OCI-LY3 (cell line): ENCODE measurements around the gene SND1.
"Not testable (repeated sequence)": the region's sequence is repeated elsewhere in the genome, so short reads cannot be mapped to it uniquely, and the experiment has no call there.

ENCODE experiments used
- H2AFZ ChIP-seq: fragments of 200-600, 300-600 bp; shearing (Covaris generic); 2 replicates; pipeline ENCODE4 v1.6.0; 2014; ENCODE audit warnings: antibody characterized with exemption, low read depth, low read length
- H3K27ac ChIP-seq: fragments of 200-600, 300-600 bp; sonication (generic); 2 replicates; pipeline ENCODE4 v1.5.1; 2014; ENCODE audit warnings: mild to moderate bottlenecking, low read length, moderate library complexity, mixed read lengths
- H3K27me3 ChIP-seq: fragments of 200-600, 300-600 bp; sonication (generic); 2 replicates; pipeline ENCODE4 v1.6.1; 2014; ENCODE audit warnings: low read depth, low read length, mixed read lengths
- H3K36me3 ChIP-seq: fragments of 200-600, 300-600 bp; sonication (generic); replicated peaks from 2 replicates; pipeline ENCODE3; 2014; ENCODE audit warnings: low read depth, low read length, mixed read lengths
- H3K4me1 ChIP-seq: fragments of 300-600, 200-600 bp; sonication (generic); 2 replicates; pipeline ENCODE4 v1.6.1; 2014; ENCODE audit warnings: low read length, mixed read lengths
- H3K4me2 ChIP-seq: fragments of 200-600, 300-600 bp; sonication (generic); 2 replicates; pipeline ENCODE4 v1.6.1; 2014; ENCODE audit warnings: low read length, mixed read lengths
- H3K4me3 ChIP-seq: fragments of 300-600, 200-600 bp; sonication (generic); 2 replicates; pipeline ENCODE4 v1.5.1; 2014; ENCODE audit warnings: antibody characterized with exemption, mild to moderate bottlenecking, low read length, moderate library complexity
- H3K79me2 ChIP-seq: fragments of 300-600, 200-600 bp; shearing (Covaris generic); 2 replicates; pipeline ENCODE4 v1.6.1; 2014; ENCODE audit warnings: mild to moderate bottlenecking, low read length, mixed read lengths
- H3K9ac ChIP-seq: fragments of 300-600, 200-600 bp; shearing (Covaris generic); 2 replicates; pipeline ENCODE4 v1.6.0; 2014; ENCODE audit warnings: mild to moderate bottlenecking, low read length, moderate library complexity
- H3K9me3 ChIP-seq: fragments of 200-600, 300-600 bp; shearing (Covaris generic); 2 replicates; pipeline ENCODE4 v1.6.1; 2014; ENCODE audit warnings: low read length, mixed read lengths; ENCODE audit not compliant: insufficient read depth
- H4K20me1 ChIP-seq: fragments of 200-600, 300-600 bp; sonication (generic); 2 replicates; pipeline ENCODE4 v1.6.1; 2016; ENCODE audit warnings: low read length, mixed read lengths; ENCODE audit not compliant: insufficient read depth
- EZH2phosphoT487 ChIP-seq: fragments of 200-600 bp; shearing (Covaris generic); IDR thresholded peaks from 2 replicates; pipeline ENCODE4 v1.6.1; 2018; ENCODE audit warnings: antibody characterized with exemption, mixed run types, low read depth
- TF ChIP-seq, protein P1 (sequence below): fragments of 200-600, 300-600 bp; sonication (generic); IDR thresholded peaks from 2 replicates; pipeline ENCODE4 v1.5.1; 2014; ENCODE audit warnings: antibody characterized with exemption, low read length, low read depth

SND1 gene

DNA sequence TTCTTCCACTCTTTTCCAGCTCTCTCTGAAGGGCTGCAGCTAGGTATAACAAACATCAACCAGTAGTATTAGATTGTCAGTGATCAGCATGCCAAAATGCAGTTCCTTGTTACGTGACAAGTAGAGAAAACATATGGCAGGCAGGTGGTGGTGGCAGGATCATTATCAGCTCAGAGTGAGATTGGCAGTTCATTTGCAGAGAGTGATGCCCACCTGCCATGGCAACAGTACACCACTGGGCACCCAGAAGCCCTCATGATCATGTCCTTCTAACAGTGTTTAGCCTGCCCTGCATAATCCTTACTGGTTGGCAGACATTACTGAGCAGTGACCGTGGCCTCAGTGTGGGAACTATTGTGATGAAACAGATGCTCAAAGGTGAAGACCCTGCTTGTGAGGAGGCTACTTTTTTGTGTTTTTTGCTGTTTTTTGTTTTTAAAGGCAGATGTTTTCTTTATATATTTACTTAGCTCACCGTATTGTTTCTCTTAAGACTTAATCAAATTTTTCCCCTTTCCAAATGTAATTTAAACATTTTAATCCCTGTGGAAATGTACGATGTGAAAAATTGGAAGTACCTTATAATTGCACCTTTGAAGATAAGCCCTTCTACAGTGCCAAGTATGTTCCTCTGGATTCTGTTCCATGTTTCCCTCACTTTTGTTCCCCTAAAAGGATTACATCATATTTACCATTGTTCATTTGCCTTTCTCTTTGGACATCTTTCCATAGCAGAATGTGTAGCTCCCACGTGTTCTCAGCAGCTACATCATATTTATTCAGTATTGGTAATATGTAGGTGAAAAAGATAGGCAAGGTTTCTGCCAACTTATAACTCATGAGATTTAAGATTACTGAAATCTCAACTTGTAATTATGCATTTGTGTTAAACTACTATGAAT lies 179.6 kb downstream of the SND1 start:
- H2AFZ ChIP-seq, result no peak overlapping the region
- no peak overlapping the region for H3K4me3 ChIP-seq
- peaks cover 12% of the 10 kb centered on the region for H3K4me1 ChIP-seq
- peaks cover 73% of the 10 kb centered on the region for H3K79me2 ChIP-seq
- H4K20me1 ChIP-seq, result peaks cover 19% of the 10 kb centered on the region
- no peak overlapping the region for H3K9ac ChIP-seq
- H3K27me3 ChIP-seq, result no peaks in the 10 kb centered on the region
- TF ChIP-seq, protein P1, sequence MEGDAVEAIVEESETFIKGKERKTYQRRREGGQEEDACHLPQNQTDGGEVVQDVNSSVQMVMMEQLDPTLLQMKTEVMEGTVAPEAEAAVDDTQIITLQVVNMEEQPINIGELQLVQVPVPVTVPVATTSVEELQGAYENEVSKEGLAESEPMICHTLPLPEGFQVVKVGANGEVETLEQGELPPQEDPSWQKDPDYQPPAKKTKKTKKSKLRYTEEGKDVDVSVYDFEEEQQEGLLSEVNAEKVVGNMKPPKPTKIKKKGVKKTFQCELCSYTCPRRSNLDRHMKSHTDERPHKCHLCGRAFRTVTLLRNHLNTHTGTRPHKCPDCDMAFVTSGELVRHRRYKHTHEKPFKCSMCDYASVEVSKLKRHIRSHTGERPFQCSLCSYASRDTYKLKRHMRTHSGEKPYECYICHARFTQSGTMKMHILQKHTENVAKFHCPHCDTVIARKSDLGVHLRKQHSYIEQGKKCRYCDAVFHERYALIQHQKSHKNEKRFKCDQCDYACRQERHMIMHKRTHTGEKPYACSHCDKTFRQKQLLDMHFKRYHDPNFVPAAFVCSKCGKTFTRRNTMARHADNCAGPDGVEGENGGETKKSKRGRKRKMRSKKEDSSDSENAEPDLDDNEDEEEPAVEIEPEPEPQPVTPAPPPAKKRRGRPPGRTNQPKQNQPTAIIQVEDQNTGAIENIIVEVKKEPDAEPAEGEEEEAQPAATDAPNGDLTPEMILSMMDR, result no peak
- H3K27ac ChIP-seq, result no peak overlapping the region
- H3K36me3 ChIP-seq, result peaks cover 63% of the 10 kb centered on the region
- H3K4me2 ChIP-seq, result no peak overlapping the region
- H3K9me3 ChIP-seq, result peaks cover 24% of the 10 kb centered on the region; the same call in 1 of the 2 replicates

GRCh38 chr7:127832592-127832991 lies 180.6 kb downstream of the SND1 start:
- H3K36me3 ChIP-seq, result peaks cover 73% of the 10 kb centered on the region
- H3K9me3 ChIP-seq, result peaks cover 33% of the 10 kb centered on the region; the same call in 1 of the 2 replicates
- no peak overlapping the region for H3K9ac ChIP-seq
- H3K4me2 ChIP-seq, result no peak overlapping the region
- no peak overlapping the region for H3K27ac ChIP-seq
- H3K4me3 ChIP-seq, result no peak overlapping the region
- no peak overlapping the region for H2AFZ ChIP-seq
- TF ChIP-seq, protein P1, result no peak
- TF ChIP-seq EZH2phosphoT487, result no peak
- peaks cover 19% of the 10 kb centered on the region for H4K20me1 ChIP-seq
- H3K27me3 ChIP-seq, result no peaks in the 10 kb centered on the region
- H3K4me1 ChIP-seq, result peaks cover 12% of the 10 kb centered on the region
- H3K79me2 ChIP-seq, result peaks cover 69% of the 10 kb centered on the region

DNA sequence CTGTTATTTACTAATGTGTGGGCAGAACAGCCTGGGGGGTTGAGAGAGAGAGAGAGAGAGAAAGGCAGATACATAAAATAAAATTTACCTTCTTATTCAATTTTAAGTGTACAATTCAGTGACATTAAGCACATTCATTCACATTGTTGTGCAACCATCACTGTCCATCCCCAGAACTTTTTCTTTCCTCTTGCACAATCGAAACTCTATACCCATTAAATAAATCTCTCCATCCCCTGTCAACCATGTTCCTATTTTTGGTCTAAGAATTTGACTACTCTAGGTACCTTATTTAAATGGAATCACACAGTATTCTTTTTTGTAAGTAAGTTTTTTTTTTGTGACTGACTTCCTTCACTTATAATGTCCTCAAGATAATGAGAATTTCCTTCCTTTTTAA lies 181.6 kb downstream of the SND1 start:
- no peak overlapping the region for H3K27ac ChIP-seq
- H3K27me3 ChIP-seq, result no peaks in the 10 kb centered on the region
- peaks cover 38% of the 10 kb centered on the region; the same call in 1 of the 2 replicates for H3K9me3 ChIP-seq
- no peak overlapping the region for H3K9ac ChIP-seq
- peaks cover 17% of the 10 kb centered on the region for H3K4me1 ChIP-seq
- peaks cover 80% of the 10 kb centered on the region for H3K36me3 ChIP-seq
- TF ChIP-seq, protein P1, result no peak
- no peak for TF ChIP-seq EZH2phosphoT487
- peaks cover 64% of the 10 kb centered on the region for H3K79me2 ChIP-seq
- peaks cover 15% of the 10 kb centered on the region for H4K20me1 ChIP-seq
- no peak overlapping the region for H3K4me2 ChIP-seq
- no peak overlapping the region for H3K4me3 ChIP-seq
- H2AFZ ChIP-seq, result no peak overlapping the region

GRCh38 chr7:127835679-127836078 lies 183.7 kb downstream of the SND1 start:
- Histone ChIP-seq H3K27ac (no peak overlapping the region), H3K4me1 (peaks cover 13% of the 10 kb centered on the region), H3K36me3 (peaks cover 92% of the 10 kb centered on the region), H2AFZ (no peak overlapping the region), H3K4me2 (no peak overlapping the region), H3K27me3 (no peaks in the 10 kb centered on the region), H3K9ac (no peak overlapping the region), H3K9me3 (peaks cover 43% of the 10 kb centered on the region), H3K79me2 (peaks cover 62% of the 10 kb centered on the region), H3K4me3 (no peak overlapping the region), H4K20me1 (peaks cover 6% of the 10 kb centered on the region)
- no peak for TF ChIP-seq EZH2phosphoT487
- TF ChIP-seq, protein P1, result no peak

DNA sequence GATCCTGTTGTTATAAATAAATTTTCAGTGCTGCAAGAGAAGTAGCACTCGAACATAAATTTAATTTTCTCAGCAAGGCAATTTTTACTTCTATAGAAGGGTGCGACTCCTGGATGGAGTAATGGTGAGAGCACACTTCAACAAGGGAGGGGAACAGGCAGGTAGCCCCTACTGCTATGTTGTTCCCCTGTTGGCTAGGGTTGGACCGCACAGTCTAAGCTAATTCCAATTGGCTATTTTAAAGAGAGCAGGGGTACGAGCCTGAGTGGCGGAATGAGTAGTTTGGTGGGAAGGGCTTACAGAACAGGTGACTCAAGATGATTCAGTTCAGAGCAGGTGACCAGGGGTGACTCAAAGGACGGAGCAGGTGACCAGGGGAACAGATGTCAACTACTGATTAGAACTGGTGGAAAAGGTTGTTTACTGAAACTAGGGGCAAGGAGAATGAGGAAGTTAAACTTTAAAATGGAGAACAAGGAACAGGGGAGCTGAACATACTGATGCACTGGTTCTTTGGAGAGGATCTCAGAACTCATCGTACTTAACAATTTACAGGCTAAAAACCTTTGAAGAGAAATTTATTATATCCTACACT lies 185.9 kb downstream of the SND1 start:
- peaks cover 81% of the 10 kb centered on the region for H3K36me3 ChIP-seq
- H3K9me3 ChIP-seq, result peaks cover 43% of the 10 kb centered on the region
- peaks cover 13% of the 10 kb centered on the region for H3K4me1 ChIP-seq
- not testable (repeated sequence) for H4K20me1 ChIP-seq, H3K4me3 ChIP-seq, H3K9ac ChIP-seq, H3K27me3 ChIP-seq, H2AFZ ChIP-seq
- H3K79me2 ChIP-seq, result peaks cover 53% of the 10 kb centered on the region
- peak overlapping the region; percentile 16; the same call in 1 of the 2 replicates for H3K4me2 ChIP-seq
- peak overlapping the region; percentile 84 for H3K27ac ChIP-seq
